IPS-20b (cell line): ENCODE measurements around the gene RASAL2.

Experiments
- H3K27ac ChIP-seq: one replicate; pipeline ENCODE4 v1.5.1; 2013; ENCODE audit warnings: low read length
- H3K27me3 ChIP-seq: 2 replicates; pipeline ENCODE4 v1.6.1; 2013; ENCODE audit warnings: mild to moderate bottlenecking, low read length, inconsistent platforms; ENCODE audit not compliant: insufficient read depth
- H3K36me3 ChIP-seq: 2 replicates; pipeline ENCODE4 v1.6.1; 2013; ENCODE audit warnings: low read depth, mild to moderate bottlenecking, inconsistent platforms, low read length, moderate library complexity; ENCODE audit not compliant: insufficient read depth
- H3K4me1 ChIP-seq: 2 replicates; pipeline ENCODE4 v1.6.1; 2013; ENCODE audit warnings: mild to moderate bottlenecking, control low read depth, inconsistent platforms, low read length, moderate library complexity; ENCODE audit not compliant: insufficient read depth
- H3K4me3 ChIP-seq: 2 replicates; pipeline ENCODE4 v1.5.1; 2013; ENCODE audit warnings: mild to moderate bottlenecking, low read length, inconsistent platforms
- H3K9ac ChIP-seq: 2 replicates; pipeline ENCODE4 v1.6.1; 2013; ENCODE audit warnings: low read depth, mild to moderate bottlenecking, inconsistent platforms, low read length, moderate library complexity
- H3K9me3 ChIP-seq: 2 replicates; pipeline ENCODE4 v1.6.1; 2013; ENCODE audit warnings: mild to moderate bottlenecking, low read depth, low read length, inconsistent platforms; ENCODE audit not compliant: insufficient read depth

Gene RASAL2

GRCh38 chr1:178490967-178491366, 397.1 kb downstream of the RASAL2 start:
- H3K9ac ChIP-seq, result no peak overlapping the region
- no peak overlapping the region for H3K4me3 ChIP-seq
- no peaks in the 10 kb centered on the region for H3K9me3 ChIP-seq
- H3K27me3 ChIP-seq, result no peaks in the 10 kb centered on the region
- no peaks in the 10 kb centered on the region for H3K4me1 ChIP-seq
- no peaks in the 10 kb centered on the region for H3K36me3 ChIP-seq
- H3K27ac ChIP-seq, result no peak overlapping the region

DNA sequence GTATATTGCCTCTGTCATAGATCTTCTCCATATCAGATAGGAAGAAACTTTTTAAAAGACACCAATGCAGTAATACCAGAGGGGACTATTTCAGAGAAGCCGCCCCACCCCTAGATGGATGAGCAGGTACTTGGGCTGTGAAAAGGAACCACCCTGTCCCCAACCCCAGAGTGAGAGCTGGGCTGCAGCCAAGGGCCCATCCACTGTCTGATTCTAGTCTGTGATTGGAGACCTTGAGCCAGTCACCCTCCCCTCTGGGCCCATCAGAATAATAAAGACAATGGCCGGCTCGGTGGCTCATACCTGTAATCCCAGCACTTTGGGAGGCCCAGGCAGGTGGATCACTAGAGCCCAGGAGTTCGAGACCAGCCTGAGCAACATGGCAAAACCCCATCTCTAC, 397.8 kb downstream of the RASAL2 start:
- Histone ChIP-seq H3K36me3 (no peaks in the 10 kb centered on the region), H3K9ac (no peak overlapping the region), H3K9me3 (no peaks in the 10 kb centered on the region), H3K4me3 (no peak overlapping the region), H3K27me3 (no peaks in the 10 kb centered on the region), H3K4me1 (no peaks in the 10 kb centered on the region), H3K27ac (no peak overlapping the region)

- Histone ChIP-seq H3K27ac (no peak overlapping the region), H3K27me3 (no peaks in the 10 kb centered on the region), H3K36me3 (no peaks in the 10 kb centered on the region), H3K4me3 (no peak overlapping the region), H3K4me1 (no peaks in the 10 kb centered on the region), H3K9ac (no peak overlapping the region), H3K9me3 (no peaks in the 10 kb centered on the region)
These were observed 398.4 kb downstream of the RASAL2 start for GRCh38 chr1:178492341-178492740.

DNA sequence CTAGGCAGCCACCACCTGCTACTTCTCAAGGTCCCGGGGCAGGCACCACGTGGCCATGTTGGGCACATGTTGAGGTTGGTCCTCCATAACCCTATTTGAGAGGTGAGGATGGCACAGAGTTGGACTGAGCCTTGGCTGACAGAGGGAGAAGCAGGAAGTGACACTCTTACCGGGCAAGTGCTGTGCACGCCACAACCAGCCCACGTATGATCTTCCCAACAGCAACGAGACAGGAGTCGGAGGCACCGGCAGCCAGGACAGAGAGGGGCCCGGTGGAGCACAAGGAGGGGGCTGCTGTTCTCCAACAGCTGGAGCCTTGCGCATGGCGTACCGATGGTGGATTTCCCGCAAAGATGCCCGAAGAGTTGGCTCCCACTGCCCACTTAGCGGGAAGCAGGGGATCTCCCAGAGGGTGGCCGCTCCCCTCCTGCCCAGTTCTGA, 399.4 kb downstream of the RASAL2 start:
- no peaks in the 10 kb centered on the region for H3K27me3 ChIP-seq
- H3K36me3 ChIP-seq, result no peaks in the 10 kb centered on the region
- H3K27ac ChIP-seq, result no peak overlapping the region
- H3K9me3 ChIP-seq, result no peaks in the 10 kb centered on the region
- H3K4me1 ChIP-seq, result no peaks in the 10 kb centered on the region
- no peak overlapping the region for H3K9ac ChIP-seq
- no peak overlapping the region for H3K4me3 ChIP-seq

DNA sequence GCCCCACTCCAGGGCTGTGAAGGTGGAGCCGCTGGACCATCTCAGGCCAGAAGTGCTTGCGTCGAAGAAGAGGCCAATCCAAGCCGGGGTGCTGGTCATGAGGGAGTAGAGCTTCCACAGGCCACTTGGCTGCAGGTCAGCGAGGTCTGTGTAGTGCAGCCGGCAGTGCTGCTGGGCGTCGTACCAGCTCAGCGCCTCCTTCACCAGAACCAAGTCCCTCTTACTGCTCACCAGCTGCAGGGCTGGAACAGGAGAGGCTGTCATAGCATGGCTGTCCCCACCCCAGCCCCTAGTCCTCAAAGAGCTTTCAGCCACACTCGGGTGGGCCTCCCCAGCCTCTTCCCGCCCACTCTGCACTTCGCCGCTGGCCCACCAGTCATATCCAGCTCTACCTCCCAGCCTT, 400.7 kb downstream of the RASAL2 start:
- Histone ChIP-seq H3K9ac (no peak overlapping the region), H3K27me3 (no peaks in the 10 kb centered on the region), H3K27ac (no peak overlapping the region), H3K4me1 (no peaks in the 10 kb centered on the region), H3K4me3 (no peak overlapping the region), H3K36me3 (no peaks in the 10 kb centered on the region), H3K9me3 (no peaks in the 10 kb centered on the region)

- no peak overlapping the region for H3K4me3 ChIP-seq
- no peaks in the 10 kb centered on the region for H3K36me3 ChIP-seq
- 0 out of 2 replicates have a peak, but pooled peaks cover 1% of the 10 kb centered on the region for H3K4me1 ChIP-seq
- no peak overlapping the region for H3K27ac ChIP-seq
- H3K9ac ChIP-seq, result no peak overlapping the region
- no peaks in the 10 kb centered on the region for H3K27me3 ChIP-seq
- no peaks in the 10 kb centered on the region for H3K9me3 ChIP-seq
These were observed 401.3 kb downstream of the RASAL2 start for GRCh38 chr1:178495158-178495557.

DNA sequence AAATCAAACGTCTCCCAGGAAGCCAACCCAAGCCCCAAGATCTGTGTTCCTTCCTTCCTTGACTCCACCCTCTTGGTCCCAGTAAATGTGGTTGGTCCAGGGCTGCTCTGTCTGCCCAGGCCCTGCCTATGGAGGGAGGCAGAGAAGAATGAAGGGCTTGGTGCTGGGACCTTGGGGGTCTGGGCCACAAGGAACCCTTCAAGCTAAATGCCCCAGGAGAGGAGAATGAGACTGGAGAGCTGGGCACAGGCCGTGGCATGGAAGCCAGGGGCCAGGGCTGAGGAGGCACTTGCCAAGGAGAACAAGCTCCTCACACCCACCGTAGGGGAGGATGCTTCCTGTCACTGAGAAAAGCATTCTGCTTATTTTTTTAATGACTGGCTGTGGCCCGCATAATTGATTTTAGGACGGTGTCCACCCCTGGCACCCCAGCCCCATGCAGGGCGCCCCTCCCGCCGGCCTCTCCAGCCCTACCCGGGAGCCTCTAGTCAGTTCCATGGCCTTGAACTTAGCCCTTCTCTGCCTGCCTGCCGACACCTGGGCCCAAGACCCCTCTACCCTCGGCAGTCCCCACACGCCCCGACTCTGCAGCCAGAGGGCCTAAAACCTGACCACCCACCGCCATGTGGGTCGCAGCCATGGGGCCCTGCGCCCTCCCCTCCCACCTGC, 402.0 kb downstream of the RASAL2 start:
- Histone ChIP-seq H3K9me3 (no peaks in the 10 kb centered on the region), H3K27me3 (no peaks in the 10 kb centered on the region), H3K4me3 (no peak overlapping the region), H3K9ac (no peak overlapping the region), H3K27ac (no peak overlapping the region), H3K4me1 (0 out of 2 replicates have a peak, but pooled peaks cover 3% of the 10 kb centered on the region), H3K36me3 (no peaks in the 10 kb centered on the region)

DNA sequence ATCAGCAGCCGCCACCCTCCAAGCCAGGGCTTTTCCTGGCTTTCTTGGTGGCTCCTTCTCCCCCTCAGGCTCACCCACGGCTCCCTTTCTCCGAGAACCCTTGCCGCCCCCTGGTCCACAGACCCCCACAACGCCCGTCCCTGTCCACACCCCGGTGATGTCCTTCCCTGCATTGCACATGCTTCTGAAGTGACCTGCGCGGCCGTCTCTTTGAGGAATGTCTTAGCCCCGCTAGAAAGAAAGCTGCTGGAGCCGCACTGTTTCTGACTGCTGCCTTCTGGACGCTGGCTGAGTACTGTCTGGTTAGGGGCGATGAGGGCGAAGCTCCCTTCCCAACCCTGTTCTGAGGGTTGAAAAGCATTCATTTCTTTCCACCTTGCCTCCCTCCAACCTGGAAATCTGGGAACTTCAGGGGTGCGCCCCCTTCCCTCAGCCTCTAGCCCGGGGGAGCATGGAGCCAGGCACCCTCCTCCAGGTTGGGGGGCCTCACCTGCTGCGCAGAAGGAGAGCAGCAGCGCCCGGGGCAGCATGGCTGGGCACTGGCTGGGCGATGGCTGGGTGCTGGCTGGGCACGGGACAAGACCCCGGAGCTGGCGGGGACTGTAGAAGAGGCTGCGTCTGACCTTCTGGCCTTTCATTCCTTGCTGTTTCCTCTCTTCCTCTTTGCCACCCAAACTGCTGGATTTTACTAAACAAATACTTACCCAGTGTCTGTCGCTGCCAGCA, 402.7 kb downstream of the RASAL2 start, which contains the start of gene CLEC20A:
Gene CLEC20A (minus strand): TSS at position 555 of the 726 bp plus-strand sequence. CDS start 25 bp downstream, at position 530.
- H3K4me1 ChIP-seq, result 0 out of 2 replicates have a peak, but pooled peaks cover 3% of the 10 kb centered on the region
- no peak within 1 kb of the TSS for H3K9ac ChIP-seq
- no peaks in the 10 kb centered on the region for H3K27me3 ChIP-seq
- H3K27ac ChIP-seq, result no peak within 1 kb of the TSS
- H3K4me3 ChIP-seq, result no peak within 1 kb of the TSS
- no peaks in the 10 kb centered on the region for H3K36me3 ChIP-seq
- no peaks in the 10 kb centered on the region for H3K9me3 ChIP-seq

DNA sequence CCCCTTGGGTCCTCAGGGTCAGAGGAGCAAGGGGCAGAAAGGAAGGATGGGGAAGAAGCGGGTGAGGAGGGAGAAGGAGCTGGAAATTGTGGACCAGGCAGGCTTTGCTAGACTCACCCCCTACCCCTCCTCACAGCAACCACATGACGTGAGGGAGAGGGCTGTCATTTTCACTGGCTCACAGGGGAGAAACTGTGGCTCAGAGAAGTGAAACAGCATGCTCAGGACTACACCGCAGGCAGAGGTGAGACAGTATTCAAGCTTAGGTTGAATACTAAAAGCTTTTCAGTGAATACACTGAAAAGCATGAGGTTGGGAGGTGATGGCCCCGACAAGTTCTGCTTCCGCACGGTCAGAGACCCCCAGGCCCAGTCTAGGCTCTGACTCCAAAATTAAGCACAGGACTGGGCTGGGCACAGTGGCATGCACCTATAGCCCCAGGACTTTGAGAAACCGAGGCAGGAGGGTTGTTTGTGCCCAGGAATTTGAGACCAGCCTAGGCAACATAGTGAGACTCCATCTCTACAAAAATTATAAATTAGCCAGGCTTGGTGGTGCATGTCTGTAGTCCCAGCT, 404.1 kb downstream of the RASAL2 start:
- H3K9me3 ChIP-seq, result no peaks in the 10 kb centered on the region
- 0 out of 2 replicates have a peak, but pooled peaks cover 3% of the 10 kb centered on the region for H3K4me1 ChIP-seq
- H3K9ac ChIP-seq, result no peak overlapping the region
- H3K27me3 ChIP-seq, result no peaks in the 10 kb centered on the region
- H3K36me3 ChIP-seq, result no peaks in the 10 kb centered on the region
- H3K4me3 ChIP-seq, result no peak overlapping the region
- H3K27ac ChIP-seq, result no peak overlapping the region

DNA sequence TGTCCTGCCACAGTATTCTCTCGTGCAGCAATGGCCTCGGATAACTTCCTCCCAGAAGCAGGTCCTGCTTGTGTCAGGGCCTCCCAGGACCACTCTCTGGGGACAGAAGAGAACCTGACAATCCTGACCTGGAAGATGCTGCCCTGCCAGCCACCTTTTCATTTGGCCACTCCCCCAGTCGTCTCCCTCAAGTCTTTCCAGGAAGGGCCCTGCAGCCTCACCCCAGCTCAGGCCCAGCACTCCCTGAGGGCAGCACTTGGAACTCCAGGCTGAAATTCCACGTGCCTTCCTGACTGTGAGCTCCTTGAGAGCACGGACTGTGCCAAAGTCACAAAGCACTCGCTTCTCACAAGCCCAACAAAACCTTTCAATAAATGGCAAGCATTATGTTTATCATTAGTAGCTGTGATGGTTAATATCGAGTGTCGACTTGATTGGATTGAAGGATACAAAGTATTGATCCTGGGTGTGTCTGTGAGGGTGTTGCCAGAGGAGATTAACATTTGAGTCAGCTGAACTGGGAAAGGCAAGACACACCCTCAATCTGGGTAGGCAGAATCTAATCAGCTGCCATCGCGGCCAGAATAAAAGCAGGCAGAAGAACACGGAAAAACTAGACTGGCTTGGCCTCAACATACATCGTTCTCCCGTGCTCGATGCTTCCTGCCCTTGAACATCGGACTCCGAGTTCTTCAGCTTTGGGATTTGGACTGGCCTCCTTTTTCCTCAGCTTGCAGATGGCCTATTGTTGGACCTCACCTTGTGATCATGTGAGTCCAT, 405.2 kb downstream of the RASAL2 start:
- no peak overlapping the region for H3K4me3 ChIP-seq
- no peak overlapping the region for H3K27ac ChIP-seq
- 0 out of 2 replicates have a peak, but pooled peaks cover 3% of the 10 kb centered on the region for H3K4me1 ChIP-seq
- H3K9ac ChIP-seq, result no peak overlapping the region
- H3K27me3 ChIP-seq, result no peaks in the 10 kb centered on the region
- no peaks in the 10 kb centered on the region for H3K36me3 ChIP-seq
- no peaks in the 10 kb centered on the region for H3K9me3 ChIP-seq

- Histone ChIP-seq H3K27ac (no peak overlapping the region), H3K9ac (no peak overlapping the region), H3K9me3 (no peaks in the 10 kb centered on the region), H3K4me3 (no peak overlapping the region), H3K4me1 (0 out of 2 replicates have a peak, but pooled peaks cover 3% of the 10 kb centered on the region), H3K27me3 (no peaks in the 10 kb centered on the region), H3K36me3 (no peaks in the 10 kb centered on the region)
These were observed 406.3 kb downstream of the RASAL2 start for GRCh38 chr1:178500091-178500770.
